GM18505 (cell line): ENCODE measurements around the gene NAA60.
A peak's percentile ranks its signal among the peaks of the same experiment; 100 is the strongest.

Experiments
- ATAC-seq: cut with Tn5 transposase; IDR thresholded peaks from one replicate; pipeline ENCODE4 v1.9.1; 2021; ENCODE audit not compliant: unreplicated experiment
- POLR2A ChIP-seq: IDR thresholded peaks from 4 replicates; pipeline ENCODE4 v1.6.1; 2011; ENCODE audit warnings: borderline replicate concordance; ENCODE audit not compliant: insufficient read depth, insufficient read length; ENCODE audit errors: extremely low read depth

The NAA60 gene

GRCh38 chr16:3454631-3455147 lies 11.2 kb downstream of the NAA60 start:
- TF ChIP-seq POLR2A, result no peak
- ATAC-seq, result no peak

- peak; percentile 75 for ATAC-seq
Measured at GRCh38 chr16:3457434-3458252, 14.2 kb downstream of the NAA60 start.

GRCh38 chr16:3458278-3458851 lies 14.9 kb downstream of the NAA60 start:
- peak; percentile 22 for ATAC-seq
- no peak for TF ChIP-seq POLR2A

More at GRCh38 chr16:3457434-3458252, 14.2 kb downstream of the NAA60 start:
- peak; percentile 84 for TF ChIP-seq POLR2A

GRCh38 chr16:3458852-3459361 lies 15.4 kb downstream of the NAA60 start:
- TF ChIP-seq POLR2A, result no peak
- ATAC-seq, result no peak

GRCh38 chr16:3459401-3460090 lies 16.1 kb downstream of the NAA60 start:
- ATAC-seq, result no peak
- no peak for TF ChIP-seq POLR2A

GRCh38 chr16:3460121-3460520 lies 16.6 kb downstream of the NAA60 start:
- no peak for ATAC-seq
- no peak for TF ChIP-seq POLR2A

- no peak for ATAC-seq
- TF ChIP-seq POLR2A, result no peak
Measured at GRCh38 chr16:3460585-3460984, 17.1 kb downstream of the NAA60 start.

- ATAC-seq, result no peak
- no peak for TF ChIP-seq POLR2A
Measured at GRCh38 chr16:3461151-3461550, 17.7 kb downstream of the NAA60 start.

GRCh38 chr16:3465301-3465700 lies 21.8 kb downstream of the NAA60 start:
- ATAC-seq, result no peak
- TF ChIP-seq POLR2A, result no peak

- no peak for ATAC-seq
Measured at GRCh38 chr16:3465911-3466584, 22.6 kb downstream of the NAA60 start.

GRCh38 chr16:3467182-3467581 lies 23.7 kb downstream of the NAA60 start:
- TF ChIP-seq POLR2A, result no peak
- no peak for ATAC-seq

More at GRCh38 chr16:3465911-3466584, 22.6 kb downstream of the NAA60 start:
- TF ChIP-seq POLR2A, result no peak

GRCh38 chr16:3467921-3468320 lies 24.4 kb downstream of the NAA60 start:
- no peak for ATAC-seq
- TF ChIP-seq POLR2A, result no peak

- no peak for ATAC-seq
- no peak for TF ChIP-seq POLR2A
Measured at GRCh38 chr16:3468501-3468900, 25.0 kb downstream of the NAA60 start.
